ENCODE data around the gene LPCAT1.

DNA sequence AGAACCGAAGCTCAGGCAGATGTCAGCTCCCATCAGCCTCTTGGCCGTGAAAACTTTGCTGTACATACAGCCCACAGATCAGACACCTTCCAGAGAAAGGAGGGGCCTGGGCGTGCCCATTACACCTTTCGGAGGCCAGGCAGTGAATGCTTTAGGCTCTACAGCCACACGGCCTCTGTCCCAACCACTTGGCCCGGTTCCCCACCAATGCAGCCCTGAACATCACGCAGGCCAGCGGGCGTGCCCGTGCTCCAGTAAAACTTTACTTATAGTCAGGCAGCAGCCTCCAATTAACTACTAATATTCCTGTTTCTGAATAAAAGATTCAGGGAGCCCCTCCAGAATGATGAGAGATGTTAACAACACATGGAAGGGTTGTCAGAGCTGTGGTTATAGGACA is 23.9 kb downstream of the LPCAT1 start:
- TF ChIP-seq, protein P1, sequence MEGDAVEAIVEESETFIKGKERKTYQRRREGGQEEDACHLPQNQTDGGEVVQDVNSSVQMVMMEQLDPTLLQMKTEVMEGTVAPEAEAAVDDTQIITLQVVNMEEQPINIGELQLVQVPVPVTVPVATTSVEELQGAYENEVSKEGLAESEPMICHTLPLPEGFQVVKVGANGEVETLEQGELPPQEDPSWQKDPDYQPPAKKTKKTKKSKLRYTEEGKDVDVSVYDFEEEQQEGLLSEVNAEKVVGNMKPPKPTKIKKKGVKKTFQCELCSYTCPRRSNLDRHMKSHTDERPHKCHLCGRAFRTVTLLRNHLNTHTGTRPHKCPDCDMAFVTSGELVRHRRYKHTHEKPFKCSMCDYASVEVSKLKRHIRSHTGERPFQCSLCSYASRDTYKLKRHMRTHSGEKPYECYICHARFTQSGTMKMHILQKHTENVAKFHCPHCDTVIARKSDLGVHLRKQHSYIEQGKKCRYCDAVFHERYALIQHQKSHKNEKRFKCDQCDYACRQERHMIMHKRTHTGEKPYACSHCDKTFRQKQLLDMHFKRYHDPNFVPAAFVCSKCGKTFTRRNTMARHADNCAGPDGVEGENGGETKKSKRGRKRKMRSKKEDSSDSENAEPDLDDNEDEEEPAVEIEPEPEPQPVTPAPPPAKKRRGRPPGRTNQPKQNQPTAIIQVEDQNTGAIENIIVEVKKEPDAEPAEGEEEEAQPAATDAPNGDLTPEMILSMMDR (conservative IDR thresholded peaks at IDR 0.05; ENCODE audit: low read depth, low read length): no peak
- TF ChIP-seq MAFK (IDR thresholded peaks at IDR 0.05; ENCODE audit: low read depth, low read length) (no peak), CEBPB (IDR thresholded peaks at IDR 0.05; ENCODE audit: low read depth, low read length) (no peak), POLR2A (IDR thresholded peaks at IDR 0.05; ENCODE audit: low read depth, low read length) (no peak), RFX5 (IDR thresholded peaks at IDR 0.05; ENCODE audit: low read depth, low read length) (no peak), MXI1 (IDR thresholded peaks at IDR 0.05; ENCODE audit: borderline replicate concordance, low read depth, low read length) (no peak), BHLHE40 (IDR thresholded peaks at IDR 0.05; ENCODE audit: low read depth, low read length) (no peak), RAD21 (IDR thresholded peaks at IDR 0.05; ENCODE audit: low read length) (no peak), RCOR1 (IDR thresholded peaks at IDR 0.05; ENCODE audit: insufficient replicate concordance, low read length) (no peak), CHD1 (IDR thresholded peaks at IDR 0.05; ENCODE audit: low read depth, low read length) (no peak)
- TF ChIP-seq, protein P2, sequence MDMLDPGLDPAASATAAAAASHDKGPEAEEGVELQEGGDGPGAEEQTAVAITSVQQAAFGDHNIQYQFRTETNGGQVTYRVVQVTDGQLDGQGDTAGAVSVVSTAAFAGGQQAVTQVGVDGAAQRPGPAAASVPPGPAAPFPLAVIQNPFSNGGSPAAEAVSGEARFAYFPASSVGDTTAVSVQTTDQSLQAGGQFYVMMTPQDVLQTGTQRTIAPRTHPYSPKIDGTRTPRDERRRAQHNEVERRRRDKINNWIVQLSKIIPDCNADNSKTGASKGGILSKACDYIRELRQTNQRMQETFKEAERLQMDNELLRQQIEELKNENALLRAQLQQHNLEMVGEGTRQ (IDR thresholded peaks at IDR 0.05; ENCODE audit: low read depth, low read length): no peak
- TF ChIP-seq, protein P3, sequence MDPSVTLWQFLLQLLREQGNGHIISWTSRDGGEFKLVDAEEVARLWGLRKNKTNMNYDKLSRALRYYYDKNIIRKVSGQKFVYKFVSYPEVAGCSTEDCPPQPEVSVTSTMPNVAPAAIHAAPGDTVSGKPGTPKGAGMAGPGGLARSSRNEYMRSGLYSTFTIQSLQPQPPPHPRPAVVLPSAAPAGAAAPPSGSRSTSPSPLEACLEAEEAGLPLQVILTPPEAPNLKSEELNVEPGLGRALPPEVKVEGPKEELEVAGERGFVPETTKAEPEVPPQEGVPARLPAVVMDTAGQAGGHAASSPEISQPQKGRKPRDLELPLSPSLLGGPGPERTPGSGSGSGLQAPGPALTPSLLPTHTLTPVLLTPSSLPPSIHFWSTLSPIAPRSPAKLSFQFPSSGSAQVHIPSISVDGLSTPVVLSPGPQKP (IDR thresholded peaks at IDR 0.05; ENCODE audit: borderline replicate concordance, low read depth, low read length): no peak

All from IMR-90 (cell line).